Activated CD8-positive, alpha-beta memory T cell treated with anti-CD3 and anti-CD28 coated beads, Interleukin-2, amount 50 U/mL, for 24 hours (primary cell): Measurements from ENCODE around the gene MAD1L1.

Source experiments
- DNase-seq: peaks from one replicate; pipeline ENCODE4 v3.0.0-alpha.2; 2020; ENCODE audit errors: extremely low read depth

Gene MAD1L1

DNA sequence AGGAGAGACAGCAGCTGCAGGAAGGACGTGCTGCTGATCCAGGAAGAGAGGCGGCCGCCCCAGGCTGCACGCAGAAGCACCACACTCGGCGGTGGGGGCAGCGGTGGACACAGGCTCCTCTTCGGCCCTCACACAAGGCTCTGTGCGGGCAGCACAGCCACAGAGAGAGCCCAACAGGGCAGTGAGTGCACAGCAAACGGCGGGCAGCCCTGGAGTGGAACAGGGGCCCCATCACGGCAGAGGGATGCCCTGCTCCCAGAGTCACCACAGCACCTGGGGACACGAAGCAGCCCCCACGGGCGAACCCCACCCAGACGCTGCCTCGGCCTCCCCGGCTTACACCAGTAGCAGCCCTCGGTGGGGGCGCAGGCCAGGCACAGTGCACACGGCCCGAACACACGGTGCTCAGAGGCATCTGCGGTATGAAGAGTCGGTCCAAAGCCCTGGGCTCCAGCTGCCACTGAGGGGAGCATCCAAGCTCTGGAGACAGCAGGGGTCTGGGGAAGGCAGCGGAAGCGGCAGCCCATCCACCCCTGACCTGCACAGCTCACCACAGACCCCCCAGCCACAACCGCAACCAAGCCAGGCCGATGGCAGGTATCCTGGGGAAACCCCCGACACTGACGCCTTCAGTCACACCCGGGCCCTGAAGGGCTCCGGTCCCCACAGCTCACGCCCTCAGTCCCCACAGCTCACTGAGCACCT lies 26.1 kb upstream of the MAD1L1 start:
- DNase-seq: no peak

DNA sequence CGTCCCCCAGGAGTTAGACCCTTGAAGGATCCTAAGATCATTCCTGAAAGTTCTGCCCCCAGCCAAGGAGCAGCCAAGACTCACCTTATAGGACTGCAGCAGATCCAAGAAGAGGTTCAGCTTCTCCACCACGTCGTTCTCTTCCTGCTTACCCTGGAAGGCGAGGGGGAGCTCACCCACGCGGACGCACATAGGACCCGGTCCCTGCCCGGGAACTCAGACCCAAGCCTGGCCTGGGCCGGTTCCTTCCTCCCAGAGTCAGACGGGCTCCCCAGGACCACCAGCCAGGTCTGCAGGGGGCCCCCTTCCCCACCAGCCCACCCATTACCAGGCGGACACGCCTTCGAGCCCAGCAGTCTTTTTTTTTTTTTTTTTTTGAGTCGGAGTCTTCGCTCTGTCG lies 24.9 kb upstream of the MAD1L1 start:
- no peak for DNase-seq

DNA sequence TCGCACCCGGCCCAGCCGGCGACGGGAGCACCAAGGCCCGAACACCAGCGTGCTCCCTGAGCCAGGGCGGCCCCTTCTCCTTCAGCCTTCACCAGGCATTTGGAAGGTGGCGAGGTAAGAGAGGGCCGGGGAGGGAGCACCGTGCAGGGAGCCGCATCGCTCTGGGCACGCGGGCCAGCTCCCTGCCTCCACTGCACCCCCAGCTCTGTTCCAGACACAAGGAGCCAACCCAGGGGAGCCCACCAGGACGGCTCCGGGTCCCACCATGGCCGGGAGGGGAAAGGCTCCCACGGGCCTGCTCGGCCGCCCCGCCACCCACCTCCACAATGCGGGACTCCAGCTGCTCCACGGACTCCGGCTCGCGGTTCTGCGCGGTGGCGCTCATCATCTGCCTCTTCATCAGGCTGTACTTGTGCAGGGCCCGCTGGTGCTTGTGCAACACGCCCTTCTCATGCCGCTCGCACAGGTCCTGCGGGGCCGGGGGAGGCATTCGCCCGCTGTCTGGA lies 24.4 kb upstream of the MAD1L1 start:
- DNase-seq: no peak

DNA sequence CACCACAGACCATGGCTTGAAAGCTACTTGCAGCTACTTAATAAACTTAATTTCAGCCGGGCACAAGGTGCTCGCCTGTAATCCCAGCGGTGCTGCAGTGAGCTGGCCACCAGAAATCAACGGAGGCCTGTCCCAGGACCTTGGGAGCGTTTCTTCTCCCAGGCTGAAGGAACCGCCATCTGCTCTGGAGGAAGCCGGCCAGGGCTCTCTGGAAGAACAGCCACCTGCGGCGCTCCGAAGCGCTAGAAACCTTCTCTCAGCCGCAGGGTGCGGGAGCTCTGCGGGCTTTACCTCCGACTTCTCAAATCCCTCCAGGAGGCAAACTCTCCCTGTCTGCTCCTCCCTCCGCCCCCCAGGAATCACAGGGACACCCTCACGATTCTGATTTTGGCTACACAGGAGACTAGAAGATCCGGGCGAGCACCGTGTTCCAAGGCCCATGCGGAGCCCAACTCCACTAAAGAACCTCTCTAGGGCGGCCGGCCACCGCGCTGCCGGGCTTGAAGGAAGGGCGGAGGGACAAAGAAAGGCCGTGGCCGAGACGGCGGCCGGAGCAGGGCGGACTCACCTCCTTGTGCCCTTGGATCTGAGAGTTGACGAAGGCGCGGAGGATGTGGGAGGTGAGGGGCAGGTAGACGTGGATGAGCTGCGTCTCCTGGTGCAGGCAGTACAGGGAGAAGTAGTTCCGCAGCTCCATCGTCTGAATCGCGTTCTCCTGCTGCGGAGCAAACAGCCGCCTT lies 23.7 kb upstream of the MAD1L1 start:
- no peak for DNase-seq

DNA sequence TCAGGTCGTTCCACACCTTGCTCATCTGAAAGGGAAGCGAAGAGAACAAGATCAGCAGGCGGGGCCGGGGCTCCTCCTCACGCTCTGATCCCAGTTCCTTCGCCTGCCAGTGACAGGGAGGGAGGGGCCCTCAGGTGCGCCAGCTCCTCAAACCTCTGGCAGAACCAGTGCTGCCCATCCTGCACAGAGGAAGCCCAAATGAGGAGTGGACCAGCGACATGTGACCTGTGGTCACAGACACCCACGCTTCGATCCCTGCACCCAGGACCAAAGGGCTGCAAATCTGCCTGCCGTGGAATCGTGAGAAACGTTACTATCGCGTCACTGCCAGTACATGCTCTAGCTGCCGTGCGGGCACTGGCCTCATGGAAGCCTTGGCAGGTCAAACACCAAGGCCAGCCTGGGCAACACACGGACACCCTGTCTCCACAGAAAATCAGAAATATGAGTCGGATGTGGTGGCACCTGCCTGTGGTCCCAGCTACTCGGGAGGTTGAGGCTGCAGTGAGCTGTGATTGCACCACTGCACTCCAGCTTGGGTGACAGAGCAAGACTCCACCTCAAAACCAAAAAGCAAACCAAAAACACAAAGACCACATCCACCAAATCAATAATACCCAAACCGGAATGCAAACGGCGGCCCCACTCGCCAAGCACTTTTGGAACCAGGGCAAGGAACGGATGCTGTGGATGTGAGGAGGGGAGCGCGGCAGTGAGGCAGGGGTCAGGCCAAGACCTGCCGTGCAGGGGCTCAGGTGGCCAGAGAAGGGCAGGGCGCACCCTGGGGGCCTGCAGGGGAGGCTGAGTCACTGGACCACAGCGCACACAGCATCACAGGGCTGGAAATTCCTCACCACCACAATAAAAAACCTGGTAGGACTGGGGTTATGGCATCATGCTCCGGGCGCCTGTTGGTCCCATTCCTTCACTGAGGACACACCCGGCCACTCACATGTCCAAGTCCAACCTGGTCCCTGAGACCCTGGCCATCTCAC lies 22.7 kb upstream of the MAD1L1 start:
- DNase-seq: no peak

DNA sequence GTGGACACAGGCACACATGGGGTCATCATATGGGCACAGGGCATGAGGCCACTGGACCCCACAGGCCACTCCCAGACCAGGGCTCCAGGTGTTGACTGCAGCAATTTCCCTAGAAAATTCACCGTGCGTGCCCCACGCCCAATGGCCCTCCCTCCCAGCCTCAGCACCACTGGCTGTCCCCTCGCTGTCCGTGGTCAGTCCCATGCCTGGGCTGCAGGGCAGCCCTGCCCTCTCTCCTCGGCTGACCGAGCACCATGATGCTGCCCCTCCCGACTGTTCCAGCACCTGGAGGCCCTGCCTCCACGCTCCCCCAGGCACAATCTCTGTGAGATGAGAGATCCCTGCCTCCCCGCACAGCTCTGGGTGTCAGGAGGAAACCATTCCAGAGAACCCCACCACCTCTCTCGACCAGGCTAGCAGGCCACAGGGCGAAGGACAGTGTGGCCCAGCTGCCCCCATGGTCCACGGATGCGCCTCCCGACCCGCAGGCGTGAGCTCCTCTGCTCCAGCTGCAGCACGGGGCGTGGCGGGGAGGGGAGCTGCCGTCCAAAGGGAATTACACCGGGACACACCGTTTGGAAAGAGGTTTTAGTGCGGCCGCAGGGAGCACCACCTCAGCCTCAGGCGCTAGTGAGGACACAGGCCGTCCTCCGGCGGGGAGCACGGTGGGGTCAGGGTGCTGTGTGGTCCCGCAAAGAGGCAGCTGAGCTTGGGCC lies 21.8 kb upstream of the MAD1L1 start:
- DNase-seq: no peak

DNA sequence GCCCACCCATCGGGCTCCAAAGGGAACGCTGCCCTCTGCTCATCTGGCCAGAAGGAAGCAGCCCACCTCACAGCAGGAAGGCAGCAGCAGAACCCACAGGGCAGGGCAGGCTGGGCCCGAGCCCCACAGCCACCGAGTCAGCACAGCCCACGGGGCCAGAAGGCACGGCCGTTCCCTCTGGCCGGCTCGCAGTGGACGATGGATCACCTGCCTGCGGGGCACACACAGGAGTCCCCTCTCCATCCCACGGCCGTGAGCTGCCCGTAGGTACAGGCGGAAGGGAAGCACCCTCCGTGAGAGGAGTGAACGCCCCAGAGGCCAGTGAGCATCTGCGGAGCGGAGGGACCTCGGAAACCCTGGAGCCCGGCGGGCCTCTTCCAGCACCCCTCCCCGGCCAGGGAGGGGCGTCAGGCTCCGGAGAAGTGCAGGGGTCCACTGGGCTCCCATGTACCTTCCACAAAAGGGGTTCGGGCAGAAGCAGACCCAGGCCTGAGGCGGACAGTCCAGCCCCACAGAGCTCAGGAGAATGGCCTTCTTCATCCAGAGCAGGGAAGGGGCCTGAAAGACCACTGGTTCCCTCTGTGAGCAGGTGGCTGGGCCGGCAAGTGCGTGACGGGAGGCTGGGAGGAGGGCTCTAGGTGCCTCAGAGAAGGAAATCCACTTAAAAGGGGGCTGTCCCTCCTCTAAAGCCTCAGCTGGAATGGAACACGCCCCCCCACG lies 20.9 kb upstream of the MAD1L1 start:
- DNase-seq: no peak

DNA sequence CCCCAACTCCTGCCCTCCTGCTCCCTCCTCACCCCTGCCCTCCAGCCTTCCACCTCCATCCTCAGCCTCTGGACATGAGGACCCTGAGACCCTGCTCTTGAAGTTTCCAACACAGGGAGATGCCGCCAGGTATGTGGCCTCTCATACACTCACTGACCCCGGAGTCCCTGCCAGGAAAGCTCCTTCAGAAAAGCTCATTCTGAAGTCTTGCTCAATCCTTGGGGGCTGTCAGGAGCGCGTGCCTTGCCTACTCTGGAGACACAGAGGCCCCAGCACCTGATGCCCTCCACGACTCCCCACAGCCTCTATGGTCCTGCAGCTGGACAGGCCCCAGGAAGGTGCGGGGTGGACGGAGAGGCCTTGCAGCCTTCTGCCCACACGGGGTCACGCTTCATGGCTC lies 20.3 kb upstream of the MAD1L1 start:
- no peak for DNase-seq

DNA sequence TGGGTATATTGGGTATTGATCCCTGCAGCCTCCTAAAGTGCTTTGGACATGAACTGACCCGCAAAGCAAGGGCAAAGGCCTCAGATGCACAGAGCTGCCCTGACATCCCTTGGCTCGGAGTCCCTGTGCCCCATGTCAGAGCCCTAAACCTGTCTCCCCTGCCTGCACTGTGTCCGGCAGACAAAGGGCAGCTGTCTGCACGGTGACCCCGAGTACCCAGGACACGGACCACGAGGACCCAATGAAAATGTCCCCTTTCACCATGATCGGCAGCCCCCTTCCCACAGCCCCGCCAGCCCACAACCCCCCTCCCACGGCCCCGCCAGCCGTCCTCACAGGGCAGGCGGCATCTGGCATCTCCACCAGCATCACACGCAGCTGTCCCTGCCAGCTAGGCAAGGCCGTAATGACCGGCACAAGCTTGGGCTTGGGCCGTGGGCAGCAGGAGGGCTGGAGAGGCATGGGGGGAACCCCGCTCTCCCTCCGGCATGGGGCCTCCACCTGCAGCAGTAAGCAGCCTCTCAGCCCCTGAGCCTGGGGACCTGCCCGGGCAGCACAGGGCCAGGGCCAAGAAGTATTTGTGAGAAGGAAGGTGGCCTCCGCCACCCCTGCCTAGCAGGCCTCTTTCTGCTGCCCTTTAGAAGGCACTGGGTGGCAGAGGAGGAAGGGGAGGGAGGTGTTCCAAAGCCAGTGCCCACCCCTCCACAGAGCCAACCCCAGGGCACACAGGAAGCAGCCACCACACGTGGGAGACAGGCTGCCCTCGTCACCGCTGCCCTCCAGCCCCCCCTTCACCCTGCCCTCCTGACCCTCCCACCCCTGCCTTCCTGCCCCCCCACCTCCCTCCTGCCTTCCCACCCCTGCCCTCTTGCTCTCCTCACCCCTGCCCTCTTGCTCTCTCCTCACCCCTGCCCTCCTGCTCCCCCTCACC lies 19.4 kb upstream of the MAD1L1 start:
- DNase-seq: no peak

DNA sequence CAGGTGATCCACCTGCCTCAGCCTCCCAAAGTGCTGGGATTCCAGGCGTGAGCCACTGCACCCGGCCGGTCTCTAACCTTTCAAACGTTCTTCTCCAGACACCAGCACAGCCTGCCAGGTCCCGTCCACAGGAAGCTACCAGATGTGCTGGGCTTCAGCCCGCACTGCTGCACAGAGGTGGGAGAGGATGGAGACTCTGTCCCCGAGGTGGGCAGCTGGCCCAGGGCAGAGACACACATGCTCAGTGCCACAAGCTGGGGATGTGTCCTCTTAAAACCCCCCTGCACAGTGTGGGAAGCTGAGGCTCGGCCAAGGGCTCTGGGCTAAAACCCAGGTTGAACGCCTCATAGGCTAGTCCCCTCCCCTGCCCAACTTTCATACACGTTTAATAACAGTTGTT lies 18.6 kb upstream of the MAD1L1 start:
- DNase-seq: no peak

DNA sequence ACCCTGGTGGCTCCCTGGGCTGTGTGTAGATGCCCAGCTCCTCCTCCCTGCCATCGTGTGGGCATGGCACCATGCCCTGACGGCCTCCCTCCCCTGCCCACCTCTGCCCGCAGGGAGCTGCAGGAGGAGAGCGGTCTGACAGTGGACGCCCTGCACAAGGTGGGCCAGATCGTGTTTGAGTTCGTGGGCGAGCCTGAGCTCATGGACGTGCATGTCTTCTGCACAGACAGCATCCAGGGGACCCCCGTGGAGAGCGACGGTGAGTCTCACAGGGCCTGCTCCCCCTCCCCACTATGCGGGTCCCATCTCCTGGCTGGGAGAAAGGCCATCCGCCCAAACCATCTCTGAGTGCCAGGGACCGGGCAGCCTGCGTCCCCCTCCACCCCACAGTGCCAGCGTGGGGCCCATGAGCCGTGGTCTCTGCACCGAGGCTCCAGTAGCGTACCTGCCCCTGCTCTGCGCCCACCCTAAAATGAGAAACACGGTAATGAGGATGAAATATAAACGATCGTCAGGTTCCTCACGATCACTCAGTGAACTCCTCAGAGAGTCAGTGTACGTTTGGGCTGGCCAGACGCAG lies 17.1 kb upstream of the MAD1L1 start:
- DNase-seq: no peak

DNA sequence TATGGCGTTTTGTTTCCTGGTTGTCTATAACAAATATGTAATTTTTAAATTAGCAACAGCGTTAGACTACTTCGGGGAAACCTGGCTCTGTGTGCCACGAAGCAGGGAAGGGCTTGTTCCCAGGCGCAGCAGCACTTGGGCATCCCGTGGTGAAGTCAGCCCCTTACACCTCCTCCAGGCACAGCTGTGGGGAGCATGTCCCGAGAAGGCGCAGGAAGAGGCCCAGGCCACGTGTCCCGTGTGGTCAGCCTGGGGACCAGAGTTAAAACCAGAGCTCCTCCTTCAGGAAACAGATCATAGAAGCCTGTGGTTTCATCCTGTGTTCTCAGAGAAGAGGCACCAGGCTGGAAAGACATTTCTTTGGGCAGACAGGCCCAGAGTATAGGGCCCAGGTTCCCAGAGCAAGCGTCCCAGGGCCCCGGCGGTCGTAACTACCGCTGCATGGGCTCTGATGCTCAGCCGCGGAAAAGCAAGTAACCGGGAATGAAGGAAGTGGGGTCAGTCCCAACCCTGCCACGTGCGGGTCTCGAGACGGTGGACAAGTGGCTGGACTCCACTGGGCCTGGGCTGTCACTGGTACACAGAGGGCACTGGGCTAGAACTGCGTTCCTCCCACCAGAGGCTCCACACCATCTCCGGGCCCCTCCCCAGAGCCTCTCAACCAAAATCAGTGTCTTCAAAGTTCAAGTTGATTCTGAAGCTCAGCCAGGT lies 16.4 kb upstream of the MAD1L1 start:
- no peak for DNase-seq

DNA sequence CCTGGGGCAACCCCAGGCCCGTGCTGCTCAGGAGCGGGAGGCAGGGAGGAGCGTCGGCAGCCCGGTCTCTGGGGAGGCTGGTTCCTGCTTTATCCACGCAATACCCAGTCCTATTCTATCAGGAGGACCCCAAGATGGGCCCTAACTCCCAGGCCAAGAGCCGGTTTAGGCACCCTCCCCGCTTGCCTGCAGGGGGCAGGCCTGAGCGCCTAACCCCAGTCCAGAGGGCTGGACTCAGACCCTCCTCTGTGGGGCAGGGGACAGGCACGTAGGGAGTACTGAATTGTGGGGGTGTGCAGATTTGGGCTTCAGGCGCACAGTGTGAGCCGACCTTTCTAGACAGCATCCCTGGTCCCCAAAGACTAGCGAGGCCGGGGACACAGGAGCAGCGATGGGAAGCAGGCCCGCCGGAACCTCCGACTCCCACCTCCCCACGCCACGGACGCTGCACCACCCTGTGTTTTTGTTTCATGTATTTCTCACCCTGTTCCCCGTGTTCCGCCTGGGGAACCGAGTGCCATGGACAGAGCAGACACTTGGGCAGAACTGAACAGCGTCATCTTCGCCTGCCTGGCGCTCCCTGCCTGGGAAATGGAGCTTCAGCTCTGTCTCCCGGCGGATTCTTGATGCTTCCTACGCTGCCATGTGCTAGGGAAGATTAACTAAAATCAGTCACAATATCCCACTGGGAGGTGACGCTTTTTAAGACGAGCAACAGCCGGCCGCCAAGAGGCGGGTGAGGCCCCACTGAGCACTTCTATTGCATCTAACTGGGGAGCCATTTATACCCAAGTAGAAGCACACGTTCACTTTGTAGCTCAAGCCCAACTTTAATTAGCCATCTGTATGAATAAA lies 14.6 kb upstream of the MAD1L1 start:
- DNase-seq: no peak

DNA sequence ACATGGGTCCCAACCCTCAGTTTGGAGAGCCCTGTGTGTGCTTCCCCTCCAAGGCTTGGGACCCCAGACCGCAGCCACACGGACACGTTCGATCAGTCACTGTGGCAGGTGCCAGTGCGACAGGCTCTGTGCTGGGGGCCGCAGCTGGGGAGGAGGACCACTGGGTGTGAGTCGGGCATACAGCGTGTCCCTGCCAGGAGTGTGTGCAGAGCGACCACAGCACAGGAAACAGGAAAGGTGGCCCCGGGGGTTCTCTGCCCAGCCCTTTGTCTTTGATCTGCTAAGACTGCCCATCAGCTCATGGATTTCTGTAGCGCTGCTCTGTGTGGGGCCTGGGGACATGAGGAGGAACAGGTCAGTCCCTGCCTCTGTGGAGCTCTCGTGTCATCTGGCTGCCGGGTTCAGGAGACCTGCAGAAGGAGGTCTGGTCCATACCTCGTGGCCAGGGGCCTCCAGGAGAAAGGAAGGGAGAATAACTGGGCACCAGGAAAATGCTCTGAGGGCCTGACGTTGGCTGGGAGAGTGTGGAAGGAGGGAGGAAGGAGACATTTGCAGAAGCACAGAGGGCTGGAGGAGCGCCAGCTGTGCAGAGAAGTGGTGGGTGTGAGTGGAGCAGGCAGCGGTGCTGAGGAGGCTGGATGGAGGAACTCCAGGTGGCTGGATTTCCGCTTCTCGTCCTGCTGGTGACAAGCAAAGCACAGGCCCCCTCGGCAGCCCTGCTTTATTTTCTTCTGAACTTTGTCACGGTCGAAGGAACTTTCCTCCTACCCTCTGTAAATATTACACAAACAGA lies 13.3 kb upstream of the MAD1L1 start:
- no peak for DNase-seq

DNA sequence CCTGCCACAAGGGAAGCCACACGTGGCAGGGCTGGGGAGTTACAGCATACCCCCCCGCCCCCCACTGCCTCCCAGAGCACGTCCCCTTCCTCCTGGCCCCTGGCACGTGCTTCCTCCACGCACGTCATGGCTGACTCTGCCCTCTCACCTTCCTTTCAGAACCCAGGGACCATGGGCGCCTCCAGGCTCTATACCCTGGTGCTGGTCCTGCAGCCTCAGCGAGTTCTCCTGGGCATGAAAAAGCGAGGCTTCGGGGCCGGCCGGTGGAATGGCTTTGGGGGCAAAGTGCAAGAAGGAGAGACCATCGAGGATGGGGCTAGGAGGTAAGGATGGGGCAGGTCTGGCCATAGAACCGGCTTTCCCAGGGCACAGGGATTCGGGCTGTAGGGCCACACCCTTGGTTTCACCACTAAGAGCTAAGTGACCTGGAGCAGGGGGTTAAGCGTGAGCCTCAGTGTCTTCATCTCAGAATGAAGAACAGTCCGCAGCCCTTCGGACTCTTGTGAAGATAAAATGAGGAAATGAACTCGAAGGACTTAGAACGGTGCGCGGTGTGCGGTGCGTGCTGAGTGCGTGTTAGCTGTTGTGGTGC lies 11.8 kb upstream of the MAD1L1 start:
- no peak for DNase-seq

DNA sequence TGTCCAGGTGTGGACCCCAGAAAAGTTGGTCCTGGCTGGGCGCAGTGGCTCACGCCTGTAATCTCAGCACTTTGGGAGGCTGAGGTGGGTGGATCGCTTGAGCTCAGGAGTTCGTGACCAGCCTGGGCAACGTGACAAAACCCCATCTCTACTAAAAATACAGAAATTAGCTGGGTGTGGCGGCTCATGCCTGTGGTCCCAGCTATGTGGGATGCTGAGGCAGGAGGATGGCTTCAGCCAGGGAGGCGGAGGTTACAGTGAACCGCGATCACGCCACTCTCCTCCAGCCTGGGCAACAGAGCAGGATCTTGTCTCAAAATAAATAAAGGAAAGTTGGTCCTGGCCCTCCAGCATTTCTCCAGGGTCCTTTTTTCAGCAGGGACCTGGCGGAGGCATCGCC lies 10.7 kb upstream of the MAD1L1 start:
- no peak for DNase-seq
